ENCODE measurements around the gene B3GNT9.

GRCh38 chr16:67185651-67186134 is 34.9 kb upstream of the B3GNT9 start:
- TF ChIP-seq CTCF (IDR thresholded peaks at IDR 0.05; ENCODE audit: borderline replicate concordance, extremely low read depth, low read length, poor library complexity, severe bottlenecking): no peak
- TF ChIP-seq EZH2 (IDR thresholded peaks at IDR 0.05; ENCODE audit: borderline replicate concordance, low read depth, low read length, severe bottlenecking): no peak
